HUES6 (cell line): ENCODE results near the gene ROMO1.
"Not testable (repeated sequence)": the region's sequence is repeated elsewhere in the genome, so short reads cannot be mapped to it uniquely, and the experiment has no call there.

Source experiments
- H3K27ac ChIP-seq: 2 replicates; pipeline ENCODE4 v1.7.0; 2013; ENCODE audit warnings: low read depth, mild to moderate bottlenecking, low read length, inconsistent platforms
- H3K27me3 ChIP-seq: 2 replicates; pipeline ENCODE4 v1.6.1; 2013; ENCODE audit warnings: low read length; ENCODE audit not compliant: control insufficient read depth, insufficient read depth
- H3K36me3 ChIP-seq: 2 replicates; pipeline ENCODE4 v1.6.1; 2013; ENCODE audit warnings: low read length; ENCODE audit not compliant: control insufficient read depth, insufficient read depth
- H3K4me1 ChIP-seq: 2 replicates; pipeline ENCODE4 v1.6.1; 2013; ENCODE audit warnings: low read length; ENCODE audit not compliant: control insufficient read depth, insufficient read depth
- H3K4me3 ChIP-seq: 2 replicates; pipeline ENCODE4 v1.5.1; 2013; ENCODE audit warnings: low read depth, low read length
- H3K9ac ChIP-seq: one replicate; pipeline ENCODE4 v1.6.1; 2013; ENCODE audit warnings: mild to moderate bottlenecking, low read length
- H3K9me3 ChIP-seq: 2 replicates; pipeline ENCODE4 v1.6.1; 2013; ENCODE audit warnings: low read depth, low read length; ENCODE audit not compliant: control insufficient read depth, insufficient read depth

ROMO1 gene

DNA sequence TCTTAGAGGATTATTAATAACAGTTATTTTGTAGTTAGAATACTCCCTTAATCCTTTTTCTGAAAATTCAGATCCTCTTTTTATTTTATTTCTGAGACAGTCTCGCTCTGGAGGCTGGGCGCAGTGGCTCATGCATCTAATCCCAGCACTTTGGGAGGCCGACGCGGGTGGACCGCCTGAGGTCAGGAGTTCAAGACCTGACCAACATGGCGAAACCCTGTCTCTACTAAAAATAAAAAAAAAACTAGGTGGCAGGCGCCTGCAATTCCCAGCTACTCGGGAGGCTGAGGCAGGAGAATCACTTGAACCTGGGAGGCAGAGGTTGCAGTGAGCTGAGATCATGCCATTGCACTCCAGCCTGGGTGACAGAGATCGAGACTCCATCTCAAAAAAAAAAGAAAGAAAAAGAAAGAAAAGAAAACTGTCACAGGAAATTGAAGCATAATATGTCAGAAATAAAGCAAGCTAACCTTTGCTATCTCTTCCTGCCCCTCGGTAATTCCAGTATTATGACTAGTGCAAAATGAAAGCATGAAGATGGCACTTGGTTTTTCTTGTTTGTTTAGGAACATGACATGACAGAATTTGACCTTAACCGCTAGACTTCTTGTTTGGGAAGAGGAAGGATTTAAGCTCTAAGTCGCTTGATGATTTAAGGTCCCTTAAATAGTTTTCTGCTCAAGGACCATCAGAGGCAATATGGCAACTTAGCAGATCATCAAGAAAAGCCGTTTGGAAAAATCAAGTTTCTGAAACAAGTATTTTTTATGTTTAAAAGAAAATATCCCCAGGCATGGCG is 44.7 kb downstream of the ROMO1 start:
- Histone ChIP-seq H3K4me1 (peaks cover 13% of the 10 kb centered on the region), H3K9me3 (no peaks in the 10 kb centered on the region), H3K27ac (peak overlapping the region; percentile 86; the same call in 1 of the 2 replicates), H3K4me3 (peak overlapping the region; percentile 69), H3K9ac (no peak overlapping the region), H3K27me3 (no peaks in the 10 kb centered on the region), H3K36me3 (peaks cover 20% of the 10 kb centered on the region)

- H3K9ac ChIP-seq, H3K9me3 ChIP-seq, H3K27ac ChIP-seq, H3K27me3 ChIP-seq, H3K4me3 ChIP-seq: not testable (repeated sequence)
- H3K36me3 ChIP-seq, result peaks cover 14% of the 10 kb centered on the region
- peaks cover 13% of the 10 kb centered on the region for H3K4me1 ChIP-seq
Observed at GRCh38 chr20:35744492-35744841, 45.3 kb downstream of the ROMO1 start.
